Neural cell (in vitro differentiated cells): Measurements from ENCODE around the gene GGT6.

Source experiments
- CTCF ChIP-seq: fragments of 450-650 bp; IDR thresholded peaks from 2 replicates; pipeline ENCODE4 v1.5.1; 2014; ENCODE audit warnings: antibody characterized with exemption, mild to moderate bottlenecking, moderate library complexity; ENCODE audit not compliant: poor library complexity, severe bottlenecking
- EZH2 ChIP-seq: fragments of 200-600, 300-800 bp; shearing (Covaris generic), sonication (generic); IDR thresholded peaks from 2 replicates; pipeline ENCODE4 v1.6.1; 2014; ENCODE audit warnings: antibody characterized with exemption, low read length, borderline replicate concordance, mild to moderate bottlenecking; ENCODE audit not compliant: insufficient read depth, poor library complexity, severe bottlenecking
- RAD21 ChIP-seq: fragments of 450-650 bp; conservative IDR thresholded peaks from 2 replicates; pipeline ENCODE4 v1.6.1; 2014; ENCODE audit warnings: antibody characterized with exemption, mild to moderate bottlenecking, moderate library complexity
- REST ChIP-seq: IDR thresholded peaks from 2 replicates; pipeline ENCODE4 v1.6.1; 2012; ENCODE audit warnings: borderline replicate concordance
- TAF1 ChIP-seq: IDR thresholded peaks from 2 replicates; pipeline ENCODE4 v1.6.1; 2012; ENCODE audit warnings: low read depth

GRCh38 chr17:4512156-4513112, 47.9 kb downstream of the GGT6 start:
- no peak for TF ChIP-seq CTCF
- TF ChIP-seq REST, result no peak
- TF ChIP-seq TAF1, result no peak
- no peak for TF ChIP-seq RAD21
- TF ChIP-seq EZH2, result no peak
